ENCODE data around the gene SLC39A11.

DNA sequence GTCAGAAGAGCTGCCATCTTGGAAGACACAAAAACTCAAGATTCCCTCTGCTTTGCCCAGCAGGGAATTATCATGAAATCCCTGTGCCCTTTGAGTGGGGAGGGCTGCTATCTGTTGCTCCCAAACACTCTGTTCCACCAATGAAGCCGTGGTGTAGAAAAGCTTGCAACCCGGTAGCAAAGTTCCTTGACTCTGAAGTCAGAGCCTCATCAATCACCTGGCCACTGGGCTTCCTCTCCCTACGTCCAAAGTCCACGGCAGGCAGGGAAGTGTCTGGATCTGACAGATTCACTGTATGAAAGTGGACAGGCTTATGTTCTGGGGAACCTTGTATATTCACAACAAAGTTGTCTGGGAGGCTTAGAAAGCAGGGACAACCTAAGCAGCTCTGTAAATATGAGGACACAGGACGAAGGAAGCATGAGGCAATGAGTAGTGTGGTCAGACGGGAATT is 343.3 kb downstream of the SLC39A11 start:
- no peak for TF ChIP-seq EZH2 (IDR thresholded peaks at IDR 0.05; ENCODE audit: borderline replicate concordance, insufficient read depth, low read length, poor library complexity, severe bottlenecking)
- TF ChIP-seq RAD21 (conservative IDR thresholded peaks at IDR 0.05): no peak
- TF ChIP-seq, protein P1, sequence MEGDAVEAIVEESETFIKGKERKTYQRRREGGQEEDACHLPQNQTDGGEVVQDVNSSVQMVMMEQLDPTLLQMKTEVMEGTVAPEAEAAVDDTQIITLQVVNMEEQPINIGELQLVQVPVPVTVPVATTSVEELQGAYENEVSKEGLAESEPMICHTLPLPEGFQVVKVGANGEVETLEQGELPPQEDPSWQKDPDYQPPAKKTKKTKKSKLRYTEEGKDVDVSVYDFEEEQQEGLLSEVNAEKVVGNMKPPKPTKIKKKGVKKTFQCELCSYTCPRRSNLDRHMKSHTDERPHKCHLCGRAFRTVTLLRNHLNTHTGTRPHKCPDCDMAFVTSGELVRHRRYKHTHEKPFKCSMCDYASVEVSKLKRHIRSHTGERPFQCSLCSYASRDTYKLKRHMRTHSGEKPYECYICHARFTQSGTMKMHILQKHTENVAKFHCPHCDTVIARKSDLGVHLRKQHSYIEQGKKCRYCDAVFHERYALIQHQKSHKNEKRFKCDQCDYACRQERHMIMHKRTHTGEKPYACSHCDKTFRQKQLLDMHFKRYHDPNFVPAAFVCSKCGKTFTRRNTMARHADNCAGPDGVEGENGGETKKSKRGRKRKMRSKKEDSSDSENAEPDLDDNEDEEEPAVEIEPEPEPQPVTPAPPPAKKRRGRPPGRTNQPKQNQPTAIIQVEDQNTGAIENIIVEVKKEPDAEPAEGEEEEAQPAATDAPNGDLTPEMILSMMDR (IDR thresholded peaks at IDR 0.05; ENCODE audit: poor library complexity, severe bottlenecking): no peak
- TF ChIP-seq EP300 (conservative IDR thresholded peaks at IDR 0.05; ENCODE audit: poor library complexity, severe bottlenecking): no peak
- no peak for TF ChIP-seq TAF1 (IDR thresholded peaks at IDR 0.05; ENCODE audit: low read depth)
- no peak for TF ChIP-seq POLR2AphosphoS5 (IDR thresholded peaks at IDR 0.05)
- TF ChIP-seq REST (IDR thresholded peaks at IDR 0.05; ENCODE audit: borderline replicate concordance): no peak
- TF ChIP-seq SMC3 (conservative IDR thresholded peaks at IDR 0.05; ENCODE audit: poor library complexity): no peak
- no peak for TF ChIP-seq MXI1 (conservative IDR thresholded peaks at IDR 0.05; ENCODE audit: poor library complexity, severe bottlenecking)
